Measurements from ENCODE around the gene DLGAP1. TPM values are rescaled to one million over a fixed set of nuclear protein-coding genes. Genes with fewer than 3 reads are reported as not detected.

The DLGAP1 gene
- total and polyA plus RNA-seq, 2 of the 13 experiments (the other 11 are each of a cell fraction or from before 2014, with no cell fraction given): 0.01 TPM; not detected in 1

DNA sequence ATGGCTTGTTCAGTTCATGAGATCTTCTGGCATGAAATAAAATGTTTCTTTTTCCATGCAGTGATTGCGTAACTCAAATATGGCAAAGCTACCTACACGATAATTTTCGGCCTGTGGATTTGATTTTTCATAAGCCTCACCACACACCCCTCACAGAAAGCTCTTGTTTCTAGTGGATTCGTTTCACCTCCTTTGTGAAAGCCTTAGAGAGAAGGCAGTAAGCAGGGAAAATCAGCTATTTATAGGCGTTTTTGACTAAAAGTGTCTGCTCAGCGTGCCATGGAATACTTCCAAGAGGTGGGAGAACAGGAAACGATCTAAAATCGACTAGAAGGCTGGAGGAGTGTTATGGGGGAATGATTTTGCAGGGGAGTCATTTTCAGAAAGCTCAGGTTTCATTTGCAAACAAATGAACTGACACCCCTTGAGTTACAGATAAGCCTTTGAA, 587.2 kb downstream of the DLGAP1 start:
- no peak for DNase-seq (ENCODE audit: low spot score)
- FAIRE-seq: no peak
- no peaks in the 10 kb centered on the region for H3K9me3 ChIP-seq (ENCODE audit: low read length)
- H3K4me3 ChIP-seq (replicated peaks in 1 of 3; ENCODE audit: insufficient read depth in 1 of 3, low read depth in 2 of 3, low read length in 3 of 3): no peak overlapping the region
- no peaks in the 10 kb centered on the region for H3K36me3 ChIP-seq (replicated peaks in 1 of 2; ENCODE audit: control insufficient read depth in 1 of 2, insufficient read depth in 2 of 2, low read length in 2 of 2)
- no peaks in the 10 kb centered on the region for H4K20me1 ChIP-seq (ENCODE audit: insufficient read depth, low read length)
- TF ChIP-seq TAF1 (CRISPR knock-in tag; IDR thresholded peaks at IDR 0.05) (no peak), CCAR2 (optimal IDR thresholded peaks at IDR 0.05; ENCODE audit: low read depth, low read length) (no peak), ELF3 (CRISPR knock-in tag; IDR thresholded peaks at IDR 0.05) (no peak), CEBPB (IDR thresholded peaks at IDR 0.05; ENCODE audit: borderline replicate concordance, low read depth, low read length) (peak; percentile 88), ZBTB37 (CRISPR knock-in tag; IDR thresholded peaks at IDR 0.05) (no peak), CEBPG (CRISPR knock-in tag; IDR thresholded peaks at IDR 0.05) (peak; percentile 27; the same call in 1 of the 2 replicates), ZNF577 (CRISPR knock-in tag; IDR thresholded peaks at IDR 0.05; ENCODE audit: borderline replicate concordance, low read depth) (no peak), AHDC1 (CRISPR knock-in tag; IDR thresholded peaks at IDR 0.05; ENCODE audit: borderline replicate concordance) (no peak), ZNF274 (CRISPR knock-in tag; IDR thresholded peaks at IDR 0.05) (no peak), ARID2 (CRISPR knock-in tag; IDR thresholded peaks at IDR 0.05; ENCODE audit: borderline replicate concordance) (no peak)
- TF ChIP-seq, protein P1, sequence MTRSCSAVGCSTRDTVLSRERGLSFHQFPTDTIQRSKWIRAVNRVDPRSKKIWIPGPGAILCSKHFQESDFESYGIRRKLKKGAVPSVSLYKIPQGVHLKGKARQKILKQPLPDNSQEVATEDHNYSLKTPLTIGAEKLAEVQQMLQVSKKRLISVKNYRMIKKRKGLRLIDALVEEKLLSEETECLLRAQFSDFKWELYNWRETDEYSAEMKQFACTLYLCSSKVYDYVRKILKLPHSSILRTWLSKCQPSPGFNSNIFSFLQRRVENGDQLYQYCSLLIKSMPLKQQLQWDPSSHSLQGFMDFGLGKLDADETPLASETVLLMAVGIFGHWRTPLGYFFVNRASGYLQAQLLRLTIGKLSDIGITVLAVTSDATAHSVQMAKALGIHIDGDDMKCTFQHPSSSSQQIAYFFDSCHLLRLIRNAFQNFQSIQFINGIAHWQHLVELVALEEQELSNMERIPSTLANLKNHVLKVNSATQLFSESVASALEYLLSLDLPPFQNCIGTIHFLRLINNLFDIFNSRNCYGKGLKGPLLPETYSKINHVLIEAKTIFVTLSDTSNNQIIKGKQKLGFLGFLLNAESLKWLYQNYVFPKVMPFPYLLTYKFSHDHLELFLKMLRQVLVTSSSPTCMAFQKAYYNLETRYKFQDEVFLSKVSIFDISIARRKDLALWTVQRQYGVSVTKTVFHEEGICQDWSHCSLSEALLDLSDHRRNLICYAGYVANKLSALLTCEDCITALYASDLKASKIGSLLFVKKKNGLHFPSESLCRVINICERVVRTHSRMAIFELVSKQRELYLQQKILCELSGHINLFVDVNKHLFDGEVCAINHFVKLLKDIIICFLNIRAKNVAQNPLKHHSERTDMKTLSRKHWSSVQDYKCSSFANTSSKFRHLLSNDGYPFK (CRISPR knock-in tag; IDR thresholded peaks at IDR 0.05; ENCODE audit: borderline replicate concordance): no peak
- BruUV-seq (replicated peaks): no TSS peak
- no peaks in the 10 kb centered on the region; a peak in 1 of 5 replicates for H3K27me3 ChIP-seq (ENCODE audit: control insufficient read depth in 1 of 2, insufficient read depth in 2 of 2, low read length in 2 of 2)
- POLR2A ChIA-PET: no interaction called here
- no peak overlapping the region for H2AFZ ChIP-seq (ENCODE audit: low read length)
- in situ Hi-C loops (cut with HindIII; ENCODE audit: extremely low pct_ligation_motif_present, low pct_unique_long_range_greater_than_20kb) (loop anchor here (5.0 kb wide), 1 partner anchor 586 kb away; no protein-coding TSS in a partner anchor), intact Hi-C loops (cut with micrococcal nuclease; ENCODE audit: unreplicated experiment) (no loop called here)
- H3K4me2 ChIP-seq (ENCODE audit: low read depth, low read length): no peak overlapping the region
- ATAC-seq: no peak
- CTCF ChIA-PET (ENCODE audit: low intra/inter-chr PET ratio, low total read pairs): no interaction called here
- H3K9ac ChIP-seq (ENCODE audit: insufficient read depth, low read depth, low read length): no peak overlapping the region
- WGBS (ENCODE audit: low lambda C conversion rate): 20% methylated on average over 8 of the region's 8 CpGs
- H3K4me1 ChIP-seq (ENCODE audit: insufficient read depth, low read length): no peaks in the 10 kb centered on the region
- H3K79me2 ChIP-seq (ENCODE audit: insufficient read depth, low read length): no peaks in the 10 kb centered on the region
- no peak overlapping the region for H3K27ac ChIP-seq (ENCODE audit: extremely low read length, insufficient read depth, low read length)

All from HepG2 (cell line).